DOHH2 (cell line): Measurements from ENCODE around the gene ZSWIM5.

Source experiments
- EZH2phosphoT487 ChIP-seq: fragments of 200-600 bp; sonication (generic); IDR thresholded peaks from 2 replicates; pipeline ENCODE4 v1.6.1; 2017; ENCODE audit warnings: borderline replicate concordance, mild to moderate bottlenecking, antibody characterized with exemption, low read length, moderate library complexity, mixed read lengths
- TF ChIP-seq, protein P1 (sequence below): fragments of 200-600 bp; sonication (generic); IDR thresholded peaks from one replicate; pipeline ENCODE4 v1.5.1; 2014; ENCODE audit warnings: antibody characterized with exemption, mild to moderate bottlenecking, low read depth, low read length; ENCODE audit not compliant: poor library complexity, severe bottlenecking

DNA sequence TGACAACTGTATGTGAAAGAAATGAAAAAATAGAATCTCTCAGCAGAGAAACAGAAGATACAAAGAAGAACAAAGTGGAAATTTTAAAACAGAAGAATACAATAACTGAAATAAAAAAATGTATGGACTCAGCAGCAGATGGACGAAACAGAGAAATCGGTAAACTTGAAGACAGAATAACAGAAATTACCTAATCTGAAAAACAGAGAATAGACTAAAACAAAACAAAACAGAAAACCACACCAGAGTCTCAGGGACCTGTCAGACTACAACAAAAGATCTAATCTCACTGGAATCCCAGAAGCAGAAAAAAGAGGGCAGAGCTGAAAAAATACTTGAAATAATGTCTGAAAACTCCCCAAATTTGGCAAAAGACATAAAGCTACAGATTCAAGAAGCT lies 83.0 kb downstream of the ZSWIM5 start:
- TF ChIP-seq, protein P1, sequence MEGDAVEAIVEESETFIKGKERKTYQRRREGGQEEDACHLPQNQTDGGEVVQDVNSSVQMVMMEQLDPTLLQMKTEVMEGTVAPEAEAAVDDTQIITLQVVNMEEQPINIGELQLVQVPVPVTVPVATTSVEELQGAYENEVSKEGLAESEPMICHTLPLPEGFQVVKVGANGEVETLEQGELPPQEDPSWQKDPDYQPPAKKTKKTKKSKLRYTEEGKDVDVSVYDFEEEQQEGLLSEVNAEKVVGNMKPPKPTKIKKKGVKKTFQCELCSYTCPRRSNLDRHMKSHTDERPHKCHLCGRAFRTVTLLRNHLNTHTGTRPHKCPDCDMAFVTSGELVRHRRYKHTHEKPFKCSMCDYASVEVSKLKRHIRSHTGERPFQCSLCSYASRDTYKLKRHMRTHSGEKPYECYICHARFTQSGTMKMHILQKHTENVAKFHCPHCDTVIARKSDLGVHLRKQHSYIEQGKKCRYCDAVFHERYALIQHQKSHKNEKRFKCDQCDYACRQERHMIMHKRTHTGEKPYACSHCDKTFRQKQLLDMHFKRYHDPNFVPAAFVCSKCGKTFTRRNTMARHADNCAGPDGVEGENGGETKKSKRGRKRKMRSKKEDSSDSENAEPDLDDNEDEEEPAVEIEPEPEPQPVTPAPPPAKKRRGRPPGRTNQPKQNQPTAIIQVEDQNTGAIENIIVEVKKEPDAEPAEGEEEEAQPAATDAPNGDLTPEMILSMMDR, result no peak
- TF ChIP-seq EZH2phosphoT487, result no peak
